ENCODE data around the gene GSG1.

DNA sequence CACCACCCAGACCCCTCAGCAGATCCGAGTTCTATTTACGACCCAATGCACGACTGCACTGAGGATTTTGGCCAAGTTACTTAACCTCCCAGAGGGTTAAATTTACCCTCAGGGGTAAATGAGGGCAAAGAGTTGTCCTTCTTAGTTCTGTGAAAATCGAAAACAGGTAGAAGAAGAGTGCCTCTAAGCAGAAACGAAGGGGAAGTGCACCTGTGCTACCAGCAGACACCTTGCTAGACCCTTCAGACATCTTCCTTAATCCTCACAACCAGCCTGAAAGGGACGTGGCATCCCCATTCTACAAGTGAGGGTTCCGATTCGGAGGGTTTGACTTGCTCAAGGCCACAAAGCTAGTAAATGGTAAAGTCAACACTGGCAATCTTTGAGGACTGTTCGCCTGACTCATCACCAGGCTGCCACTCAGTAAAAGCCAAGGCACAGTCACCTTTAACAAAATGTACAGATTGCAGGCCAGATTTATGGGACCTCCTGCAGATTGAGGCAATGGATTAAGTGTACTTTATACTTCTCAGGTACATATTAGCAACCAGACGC lies 1.6 kb downstream of the GSG1 start:
- TF ChIP-seq YY1 (IDR thresholded peaks at IDR 0.05; ENCODE audit: insufficient read depth, insufficient read length) (no peak), SUZ12 (IDR thresholded peaks at IDR 0.05; ENCODE audit: extremely low read depth, insufficient read depth, insufficient read length) (no peak), ZNF274 (IDR thresholded peaks at IDR 0.05; ENCODE audit: low read depth, low read length) (no peak)
